ENCODE data around the gene HMCN2. TPM values are rescaled to one million over a fixed set of nuclear protein-coding genes. Genes with fewer than 3 reads are reported as not detected.

Gene HMCN2
- polyA plus RNA-seq, 1 of the 3 experiments (the other 2 are of a cell fraction), result 0.15 TPM

DNA sequence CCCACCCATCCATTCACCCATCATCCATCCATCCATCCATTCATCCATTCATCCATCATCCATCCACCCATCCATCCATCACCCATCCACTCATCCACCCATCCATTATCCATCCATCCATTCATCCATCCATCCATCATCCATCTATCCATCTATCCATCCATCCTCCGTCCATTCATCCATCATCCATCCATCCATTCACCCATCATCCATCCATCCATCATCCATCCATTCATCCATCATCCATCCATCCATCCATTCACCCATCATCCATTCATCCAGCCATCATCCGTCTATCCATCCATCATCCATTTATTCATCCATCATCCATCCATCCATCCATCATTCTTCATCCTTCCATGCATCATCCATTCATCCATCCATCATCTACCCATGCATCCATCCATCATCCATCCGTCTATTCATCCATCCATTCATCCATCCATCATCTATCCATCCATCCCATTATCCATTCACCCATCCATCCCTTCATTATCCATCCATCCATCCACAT is 189.3 kb downstream of the HMCN2 start:
- ChIA-PET CTCF (interaction anchor here (1.0 to 3.1 kb wide), 6 partner anchors 22 to 348 kb away, joined by 3 to 13 read pairs (median 6); no protein-coding TSS in a partner anchor), POLR2A (no interaction called here)
- Histone ChIP-seq H3K4me3 (ENCODE audit: low read depth in 2 of 2, low read length in 1 of 2) (no peak overlapping the region), H3K79me2 (ENCODE audit: insufficient read depth) (no peaks in the 10 kb centered on the region), H4K20me1 (ENCODE audit: insufficient read depth) (no peaks in the 10 kb centered on the region), H3K27ac (ENCODE audit: low read depth in 2 of 2, low read length in 1 of 2) (no peak overlapping the region), H3K9ac (no peak overlapping the region), H2AFZ (ENCODE audit: low read depth) (no peak overlapping the region), H3K36me3 (replicated peaks in 1 of 2; ENCODE audit: control insufficient read depth in 1 of 2, insufficient read depth in 2 of 2, low read length in 1 of 2) (no peaks in the 10 kb centered on the region), H3K9me2 (no peaks in the 10 kb centered on the region), H3K4me1 (ENCODE audit: control insufficient read depth in 1 of 2, insufficient read depth in 2 of 2, low read depth in 1 of 2, low read length in 1 of 2) (peaks cover 13 to 51% of the 10 kb centered on the region in 2 experiments; a peak in 3 of 4 replicates), H3K4me2 (no peak overlapping the region), H3K9me3 (no peaks in the 10 kb centered on the region), H3K27me3 (ENCODE audit: insufficient read depth) (0 out of 2 replicates have a peak, but pooled peaks cover 6% of the 10 kb centered on the region), H3F3A (replicated peaks; ENCODE audit: insufficient read depth) (no peaks in the 10 kb centered on the region)
- TF ChIP-seq, protein P1, sequence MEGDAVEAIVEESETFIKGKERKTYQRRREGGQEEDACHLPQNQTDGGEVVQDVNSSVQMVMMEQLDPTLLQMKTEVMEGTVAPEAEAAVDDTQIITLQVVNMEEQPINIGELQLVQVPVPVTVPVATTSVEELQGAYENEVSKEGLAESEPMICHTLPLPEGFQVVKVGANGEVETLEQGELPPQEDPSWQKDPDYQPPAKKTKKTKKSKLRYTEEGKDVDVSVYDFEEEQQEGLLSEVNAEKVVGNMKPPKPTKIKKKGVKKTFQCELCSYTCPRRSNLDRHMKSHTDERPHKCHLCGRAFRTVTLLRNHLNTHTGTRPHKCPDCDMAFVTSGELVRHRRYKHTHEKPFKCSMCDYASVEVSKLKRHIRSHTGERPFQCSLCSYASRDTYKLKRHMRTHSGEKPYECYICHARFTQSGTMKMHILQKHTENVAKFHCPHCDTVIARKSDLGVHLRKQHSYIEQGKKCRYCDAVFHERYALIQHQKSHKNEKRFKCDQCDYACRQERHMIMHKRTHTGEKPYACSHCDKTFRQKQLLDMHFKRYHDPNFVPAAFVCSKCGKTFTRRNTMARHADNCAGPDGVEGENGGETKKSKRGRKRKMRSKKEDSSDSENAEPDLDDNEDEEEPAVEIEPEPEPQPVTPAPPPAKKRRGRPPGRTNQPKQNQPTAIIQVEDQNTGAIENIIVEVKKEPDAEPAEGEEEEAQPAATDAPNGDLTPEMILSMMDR (IDR thresholded peaks at IDR 0.05), result no peak
- TF ChIP-seq, protein P2, sequence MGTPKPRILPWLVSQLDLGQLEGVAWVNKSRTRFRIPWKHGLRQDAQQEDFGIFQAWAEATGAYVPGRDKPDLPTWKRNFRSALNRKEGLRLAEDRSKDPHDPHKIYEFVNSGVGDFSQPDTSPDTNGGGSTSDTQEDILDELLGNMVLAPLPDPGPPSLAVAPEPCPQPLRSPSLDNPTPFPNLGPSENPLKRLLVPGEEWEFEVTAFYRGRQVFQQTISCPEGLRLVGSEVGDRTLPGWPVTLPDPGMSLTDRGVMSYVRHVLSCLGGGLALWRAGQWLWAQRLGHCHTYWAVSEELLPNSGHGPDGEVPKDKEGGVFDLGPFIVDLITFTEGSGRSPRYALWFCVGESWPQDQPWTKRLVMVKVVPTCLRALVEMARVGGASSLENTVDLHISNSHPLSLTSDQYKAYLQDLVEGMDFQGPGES (IDR thresholded peaks at IDR 0.05; ENCODE audit: low read depth, low read length), result no peak
- TF ChIP-seq, protein P3, sequence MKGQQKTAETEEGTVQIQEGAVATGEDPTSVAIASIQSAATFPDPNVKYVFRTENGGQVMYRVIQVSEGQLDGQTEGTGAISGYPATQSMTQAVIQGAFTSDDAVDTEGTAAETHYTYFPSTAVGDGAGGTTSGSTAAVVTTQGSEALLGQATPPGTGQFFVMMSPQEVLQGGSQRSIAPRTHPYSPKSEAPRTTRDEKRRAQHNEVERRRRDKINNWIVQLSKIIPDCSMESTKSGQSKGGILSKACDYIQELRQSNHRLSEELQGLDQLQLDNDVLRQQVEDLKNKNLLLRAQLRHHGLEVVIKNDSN (IDR thresholded peaks at IDR 0.05; ENCODE audit: borderline replicate concordance, low read depth), result no peak
- TF ChIP-seq TAF1 (IDR thresholded peaks at IDR 0.05; ENCODE audit: borderline replicate concordance, low read depth, low read length) (no peak), TCF12 (IDR thresholded peaks at IDR 0.05) (no peak), ZBTB33 (IDR thresholded peaks at IDR 0.05; ENCODE audit: borderline replicate concordance, low read depth) (no peak), GABPA (IDR thresholded peaks at IDR 0.05; ENCODE audit: low read depth) (no peak), EZH2phosphoT487 (IDR thresholded peaks at IDR 0.05; ENCODE audit: borderline replicate concordance, low read depth) (no peak), NRF1 (IDR thresholded peaks at IDR 0.05; ENCODE audit: low read depth, low read length) (no peak), POLR2AphosphoS5 (IDR thresholded peaks at IDR 0.05; ENCODE audit: low read depth, low read length) (no peak), GATA2 (CRISPR knock-in tag; IDR thresholded peaks at IDR 0.05) (no peak), REST (IDR thresholded peaks at IDR 0.05; ENCODE audit: low read depth, low read length) (no peak), YY1 (IDR thresholded peaks at IDR 0.05; ENCODE audit: low read depth) (no peak)
- DNase-seq, result no peak
- 45% methylated on average over 3 of the region's 3 CpGs for WGBS (ENCODE audit: low lambda C conversion rate)
